ENCODE data around the gene ZNF384.

ZNF384 gene

GRCh38 chr12:6699259-6699988, 10.2 kb upstream of the ZNF384 start:
- DNase-seq (ENCODE audit: low read depth, low spot score) = no peak
- TF ChIP-seq CTCF (IDR thresholded peaks at IDR 0.05; ENCODE audit: low read depth, low read length) = no peak
- in situ Hi-C loops (cut with HindIII; ENCODE audit: low sequenced_read_pairs) = no loop called here
- peak overlapping the region; percentile 42 for H3K4me3 ChIP-seq (ENCODE audit: low read depth, low read length)

- in situ Hi-C loops (cut with HindIII; ENCODE audit: low sequenced_read_pairs) = no loop called here
- H3K4me3 ChIP-seq (ENCODE audit: low read depth, low read length) = no peak overlapping the region
- DNase-seq (ENCODE audit: low read depth, low spot score) = no peak
- TF ChIP-seq CTCF (IDR thresholded peaks at IDR 0.05; ENCODE audit: low read depth, low read length) = no peak
Observed at GRCh38 chr12:6698352-6699046, 9.3 kb upstream of the ZNF384 start.

- TF ChIP-seq CTCF (IDR thresholded peaks at IDR 0.05; ENCODE audit: low read depth, low read length) = peak; percentile 74
- in situ Hi-C loops (cut with HindIII; ENCODE audit: low sequenced_read_pairs) = no loop called here
- DNase-seq (ENCODE audit: low read depth, low spot score) = peak; percentile 45
- no peak overlapping the region for H3K4me3 ChIP-seq (ENCODE audit: low read depth, low read length)
Observed at GRCh38 chr12:6697584-6698351, 8.6 kb upstream of the ZNF384 start.

GRCh38 chr12:6696690-6697583, 7.8 kb upstream of the ZNF384 start:
- DNase-seq (ENCODE audit: low read depth, low spot score) = no peak
- no peak for TF ChIP-seq CTCF (IDR thresholded peaks at IDR 0.05; ENCODE audit: low read depth, low read length)
- in situ Hi-C loops (cut with HindIII; ENCODE audit: low sequenced_read_pairs) = no loop called here
- H3K4me3 ChIP-seq (ENCODE audit: low read depth, low read length) = no peak overlapping the region

- in situ Hi-C loops (cut with HindIII; ENCODE audit: low sequenced_read_pairs) = no loop called here
- DNase-seq (ENCODE audit: low read depth, low spot score) = no peak
- no peak for TF ChIP-seq CTCF (IDR thresholded peaks at IDR 0.05; ENCODE audit: low read depth, low read length)
- H3K4me3 ChIP-seq (ENCODE audit: low read depth, low read length) = no peak overlapping the region
Observed at GRCh38 chr12:6695313-6696045, 6.3 kb upstream of the ZNF384 start.
